ENCODE measurements around the gene DHRS7C. TPM values are rescaled to one million over a fixed set of nuclear protein-coding genes. Genes with fewer than 3 reads are reported as not detected.

The DHRS7C gene
- total RNA-seq, 2 donors from 2014 or later, result not detected

DNA sequence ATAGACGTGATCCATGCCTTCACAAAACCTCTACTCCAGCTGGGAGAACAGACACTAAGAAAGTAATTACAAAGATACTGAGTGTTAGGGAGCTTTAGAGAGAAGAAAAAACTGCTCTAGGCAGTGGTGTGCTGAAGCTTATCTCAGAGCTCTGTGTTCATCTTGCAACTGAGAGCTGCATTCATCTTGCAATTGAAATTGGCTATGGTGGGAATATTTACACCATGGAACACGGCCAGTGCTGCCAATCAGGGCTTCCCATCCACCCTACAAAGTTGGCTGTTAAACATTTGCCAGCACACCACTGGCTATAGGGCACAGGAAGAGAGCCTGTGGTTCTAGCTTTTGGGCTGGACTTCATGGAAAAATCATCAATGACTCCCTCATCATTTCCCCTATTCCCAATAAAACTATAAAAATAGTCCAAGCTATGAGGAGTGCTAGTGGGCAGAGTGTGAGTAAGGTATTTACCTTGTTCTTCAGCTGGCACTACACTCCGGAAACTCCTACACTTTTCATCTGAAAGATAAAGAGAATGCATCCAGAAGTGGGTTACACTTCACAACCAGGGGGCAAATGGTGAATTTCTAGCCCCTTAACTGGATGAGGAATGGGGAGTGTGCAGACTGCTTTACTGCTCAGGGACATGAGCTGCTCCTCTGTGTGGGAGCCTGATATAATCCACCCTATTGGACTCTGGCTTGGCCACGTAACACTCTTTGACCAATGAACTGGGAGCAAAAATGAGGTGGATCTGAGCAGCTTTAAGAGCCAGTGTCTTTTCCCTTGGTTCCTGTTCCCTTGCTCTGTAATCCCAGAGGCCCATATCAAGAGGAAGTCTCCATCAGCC is 18.9 kb upstream of the DHRS7C start:
- TF ChIP-seq POLR2AphosphoS5 (IDR thresholded peaks at IDR 0.05) (no peak), CTCF (IDR thresholded peaks at IDR 0.05) (no peak), POLR2A (IDR thresholded peaks at IDR 0.05) (no peak)
- Histone ChIP-seq H3K27me3 (replicated peaks; ENCODE audit: insufficient read depth) (no peaks in the 10 kb centered on the region), H3K27ac (no peak overlapping the region), H3K4me1 (replicated peaks) (no peaks in the 10 kb centered on the region), H3K36me3 (no peaks in the 10 kb centered on the region), H3K9me3 (no peaks in the 10 kb centered on the region), H3K4me3 (no peak overlapping the region)
- DNase-seq (ENCODE audit: low spot score), result no peak
- 53% methylated on average over 4 of the region's 4 CpGs for WGBS
- intact Hi-C loops (cut with DNase I), result loop anchor here (5.0 kb wide), 1 partner anchor 47 kb away; no protein-coding TSS in a partner anchor

DNA sequence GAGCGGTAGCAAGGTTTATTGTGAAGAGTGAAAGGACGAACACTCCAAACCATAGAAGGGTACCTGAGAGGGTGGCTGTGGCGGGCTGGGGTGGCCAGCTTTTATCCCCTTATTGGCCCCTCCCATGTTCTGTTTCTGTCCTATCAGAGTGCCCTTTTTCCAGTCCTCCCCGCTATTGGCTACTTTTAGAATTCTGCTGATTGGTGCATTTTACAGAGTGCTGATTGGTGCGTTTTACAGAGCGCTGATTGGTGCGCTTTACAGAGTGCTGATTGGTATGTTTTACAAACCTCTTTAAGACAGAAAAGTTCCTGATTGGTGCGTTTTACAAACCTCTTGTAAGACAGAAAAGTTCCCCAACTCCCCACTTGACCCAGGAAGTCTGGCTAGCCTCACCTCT is 18.0 kb upstream of the DHRS7C start:
- Histone ChIP-seq H3K36me3 (no peaks in the 10 kb centered on the region), H3K4me3 (no peak overlapping the region), H3K27me3 (replicated peaks; ENCODE audit: insufficient read depth) (no peaks in the 10 kb centered on the region), H3K27ac (no peak overlapping the region), H3K9me3 (no peaks in the 10 kb centered on the region), H3K4me1 (replicated peaks) (no peaks in the 10 kb centered on the region)
- no peak for TF ChIP-seq POLR2A (IDR thresholded peaks at IDR 0.05)
- no peak for TF ChIP-seq POLR2AphosphoS5 (IDR thresholded peaks at IDR 0.05)
- no peak for TF ChIP-seq CTCF (IDR thresholded peaks at IDR 0.05)
- intact Hi-C loops (cut with DNase I), result no loop called here
- DNase-seq (ENCODE audit: low spot score), result no peak
- WGBS, result 91% methylated on average over 8 of the region's 8 CpGs

GRCh38 chr17:9806699-9807098 is 15.3 kb upstream of the DHRS7C start:
- 83% methylated on average over 6 of the region's 6 CpGs for WGBS
- Histone ChIP-seq H3K36me3 (no peaks in the 10 kb centered on the region), H3K27ac (no peak overlapping the region), H3K4me1 (replicated peaks) (no peaks in the 10 kb centered on the region), H3K27me3 (replicated peaks; ENCODE audit: insufficient read depth) (no peaks in the 10 kb centered on the region), H3K4me3 (no peak overlapping the region), H3K9me3 (no peaks in the 10 kb centered on the region)
- intact Hi-C loops (cut with DNase I), result no loop called here
- no peak for DNase-seq (ENCODE audit: low spot score)
- no peak for TF ChIP-seq POLR2AphosphoS5 (IDR thresholded peaks at IDR 0.05)
- no peak for TF ChIP-seq POLR2A (IDR thresholded peaks at IDR 0.05)
- no peak for TF ChIP-seq CTCF (IDR thresholded peaks at IDR 0.05)

- DNase-seq (ENCODE audit: low spot score), result no peak
- Histone ChIP-seq H3K9me3 (no peaks in the 10 kb centered on the region), H3K27ac (no peak overlapping the region), H3K4me1 (replicated peaks) (no peaks in the 10 kb centered on the region), H3K36me3 (no peaks in the 10 kb centered on the region), H3K4me3 (no peak overlapping the region), H3K27me3 (replicated peaks; ENCODE audit: insufficient read depth) (no peaks in the 10 kb centered on the region)
- intact Hi-C loops (cut with DNase I), result no loop called here
- no peak for TF ChIP-seq POLR2AphosphoS5 (IDR thresholded peaks at IDR 0.05)
- no peak for TF ChIP-seq POLR2A (IDR thresholded peaks at IDR 0.05)
- TF ChIP-seq CTCF (IDR thresholded peaks at IDR 0.05), result no peak
- 47% methylated on average over 4 of the region's 4 CpGs for WGBS
These were observed 14.4 kb upstream of the DHRS7C start for GRCh38 chr17:9805769-9806168.

- Histone ChIP-seq H3K36me3 (no peaks in the 10 kb centered on the region), H3K4me3 (no peak overlapping the region), H3K27ac (no peak overlapping the region), H3K4me1 (replicated peaks) (no peaks in the 10 kb centered on the region), H3K9me3 (no peaks in the 10 kb centered on the region), H3K27me3 (replicated peaks; ENCODE audit: insufficient read depth) (no peaks in the 10 kb centered on the region)
- intact Hi-C loops (cut with DNase I), result no loop called here
- no peak for DNase-seq (ENCODE audit: low spot score)
- WGBS, result 69% methylated on average over 4 of the region's 4 CpGs
- TF ChIP-seq CTCF (IDR thresholded peaks at IDR 0.05), result no peak
- no peak for TF ChIP-seq POLR2A (IDR thresholded peaks at IDR 0.05)
- TF ChIP-seq POLR2AphosphoS5 (IDR thresholded peaks at IDR 0.05), result no peak
These were observed 11.3 kb upstream of the DHRS7C start for GRCh38 chr17:9802697-9803096.

Measured in prostate gland (tissue), 2 donors.